ENCODE results near the gene PPP1R13B. TPM values are rescaled to one million over a fixed set of nuclear protein-coding genes. Genes with fewer than 3 reads are reported as not detected.
A peak's percentile ranks its signal among the peaks of the same experiment; 100 is the strongest.

PPP1R13B gene
- total and polyA plus RNA-seq, 2 experiments from 2014 or later = 2.0 to 8.5 TPM

GRCh38 chr14:103685276-103686211, 161.8 kb downstream of the PPP1R13B start:
- Histone ChIP-seq H3K79me2 (replicated peaks; ENCODE audit: insufficient read depth) (peaks cover 36% of the 10 kb centered on the region), H4K20me1 (replicated peaks; ENCODE audit: insufficient read depth) (peaks cover 39% of the 10 kb centered on the region), H2AFZ (no peak overlapping the region), H3K4me3 (no peak overlapping the region), H3K9me2 (ENCODE audit: insufficient read depth) (no peaks in the 10 kb centered on the region), H3K4me1 (ENCODE audit: insufficient read depth) (no peaks in the 10 kb centered on the region), H3K36me3 (ENCODE audit: insufficient read depth) (peaks cover 50% of the 10 kb centered on the region), H3F3A (replicated peaks; ENCODE audit: low read depth) (peaks cover 5% of the 10 kb centered on the region; the same call in 1 of the 2 replicates), H3K27me3 (ENCODE audit: insufficient read depth) (no peaks in the 10 kb centered on the region), H3K27ac (ENCODE audit: low read depth) (0 out of 2 replicates have a peak overlapping the region, but pooled peaks have one; percentile 19), H3K4me2 (no peak overlapping the region)
- Mint-ChIP-seq H3K27me3 (ENCODE audit: insufficient read depth, low read depth, poor library complexity) (peaks cover 10% of the 10 kb centered on the region), H3K27ac (no peak overlapping the region), H3K9me3 (no peaks in the 10 kb centered on the region), H3K4me1 (peaks cover 3% of the 10 kb centered on the region; the same call in 2 of the 3 replicates), H3K4me3 (no peak overlapping the region), H3K36me3 (ENCODE audit: low read depth) (peaks cover 56% of the 10 kb centered on the region)
- TF ChIP-seq REST (IDR thresholded peaks at IDR 0.05; ENCODE audit: unreplicated experiment) (no peak), ZNF331 (CRISPR knock-in tag; IDR thresholded peaks at IDR 0.05; ENCODE audit: low read depth) (no peak), CREB1 (CRISPR knock-in tag; IDR thresholded peaks at IDR 0.05; ENCODE audit: low read depth) (no peak), ZNF462 (CRISPR knock-in tag; IDR thresholded peaks at IDR 0.05) (no peak), ETS1 (IDR thresholded peaks at IDR 0.05) (no peak), EZH2 (IDR thresholded peaks at IDR 0.05; ENCODE audit: low read depth, unreplicated experiment) (no peak), CTCF (conservative IDR thresholded peaks at IDR 0.05; ENCODE audit: low read depth in 2 of 2) (no peak), STAT1 (IDR thresholded peaks at IDR 0.05; ENCODE audit: unreplicated experiment) (no peak), NANOG (IDR thresholded peaks at IDR 0.05; ENCODE audit: borderline replicate concordance) (no peak), EZH2phosphoT487 (IDR thresholded peaks at IDR 0.05; ENCODE audit: unreplicated experiment) (no peak), ZNF114 (CRISPR knock-in tag; IDR thresholded peaks at IDR 0.05) (no peak), JUNB (IDR thresholded peaks at IDR 0.05; ENCODE audit: unreplicated experiment) (no peak), POLR2AphosphoS5 (IDR thresholded peaks at IDR 0.05; ENCODE audit: low read depth) (no peak)
- DNase-seq (ENCODE audit: low spot score) (no peak), ATAC-seq (no peak)

Data from GM23338 (cell line).